ENCODE results near the gene PAPPA2. TPM values are rescaled to one million over a fixed set of nuclear protein-coding genes. Genes with fewer than 3 reads are reported as not detected.

Gene PAPPA2
- total and polyA plus RNA-seq, 2 donors (not counting 1 experiment from before 2014, with no cell fraction given) = 0.24 to 4.1 TPM

DNA sequence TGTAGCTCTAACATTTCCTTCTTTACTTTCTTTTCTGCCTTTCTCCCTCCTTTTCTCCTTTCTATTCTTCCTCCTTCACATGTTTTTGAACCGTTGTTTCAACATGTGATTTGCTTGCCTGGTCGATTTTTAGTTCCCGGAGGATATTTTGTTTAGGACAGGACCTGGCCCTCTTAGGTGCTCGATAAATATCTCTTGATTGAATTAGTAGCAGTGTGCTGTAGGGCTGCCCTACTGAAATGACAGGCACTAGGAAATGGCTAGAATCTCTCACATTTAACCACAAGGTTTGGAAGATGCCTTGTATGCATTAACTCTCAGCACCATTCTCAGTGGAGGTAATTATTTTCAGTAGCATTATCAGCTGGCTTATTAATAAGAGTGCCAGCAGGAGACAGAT lies 305.6 kb downstream of the PAPPA2 start:
- no peak for TF ChIP-seq EZH2 (IDR thresholded peaks at IDR 0.05; ENCODE audit: low read length, missing control alignments)
- TF ChIP-seq CTCF (conservative IDR thresholded peaks at IDR 0.05 in 1 of 2, IDR thresholded peaks at IDR 0.05 in 1 of 2; ENCODE audit: low read depth in 1 of 2, low read length in 2 of 2) = no peak
- no peak overlapping the region for H3K4me2 ChIP-seq (ENCODE audit: extremely low read depth, insufficient read depth, low read length)
- no peaks in the 10 kb centered on the region for H3K9me3 ChIP-seq (ENCODE audit: control insufficient read depth, insufficient read depth, low read depth, low read length)
- H2AFZ ChIP-seq (ENCODE audit: low read length) = no peak overlapping the region
- DNase-seq (ENCODE audit: low read depth in 2 of 2) = no peak
- no peak overlapping the region for H3K4me3 ChIP-seq (replicated peaks in 1 of 4; ENCODE audit: control extremely low read depth in 1 of 4, insufficient read depth in 1 of 4, low read depth in 3 of 4, low read length in 4 of 4)
- no peaks in the 10 kb centered on the region for H4K20me1 ChIP-seq (ENCODE audit: control insufficient read depth, extremely low read depth, insufficient read depth, low read length)
- no peaks in the 10 kb centered on the region for H3K79me2 ChIP-seq (ENCODE audit: control insufficient read depth, insufficient read depth, low read length)
- H3K27ac ChIP-seq (ENCODE audit: insufficient read depth, low read length) = no peak overlapping the region
- H3K9ac ChIP-seq (ENCODE audit: insufficient read depth, low read length) = no peak overlapping the region
- H3K4me1 ChIP-seq (ENCODE audit: control insufficient read depth, extremely low read depth, insufficient read depth, low read length) = no peaks in the 10 kb centered on the region
- no peaks in the 10 kb centered on the region for H3K27me3 ChIP-seq (ENCODE audit: control insufficient read depth, insufficient read depth, low read length)
- H3K36me3 ChIP-seq (ENCODE audit: control insufficient read depth, insufficient read depth, low read length) = no peaks in the 10 kb centered on the region

DNA sequence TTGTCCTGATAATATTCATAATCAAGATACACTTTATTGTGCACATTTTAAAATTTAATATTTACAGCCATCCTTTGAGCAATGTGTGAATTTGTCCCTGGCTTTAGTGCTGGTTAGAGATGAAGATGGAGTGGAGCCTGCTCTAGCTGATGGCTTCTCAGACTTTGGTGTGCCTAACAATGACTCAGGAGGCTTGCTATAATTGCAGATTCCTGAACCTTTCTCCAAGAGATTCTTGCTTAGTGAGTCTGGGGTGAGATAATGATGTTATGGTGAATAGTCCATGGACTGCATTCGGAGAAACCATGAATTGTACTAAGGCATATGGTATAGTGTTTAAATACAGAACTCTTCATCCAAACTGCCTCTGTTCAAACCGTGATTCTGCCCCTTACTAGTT lies 307.1 kb downstream of the PAPPA2 start:
- Histone ChIP-seq H2AFZ (ENCODE audit: low read length) (no peak overlapping the region), H3K4me2 (ENCODE audit: extremely low read depth, insufficient read depth, low read length) (no peak overlapping the region), H4K20me1 (ENCODE audit: control insufficient read depth, extremely low read depth, insufficient read depth, low read length) (no peaks in the 10 kb centered on the region), H3K9me3 (ENCODE audit: control insufficient read depth, insufficient read depth, low read depth, low read length) (no peaks in the 10 kb centered on the region), H3K4me3 (replicated peaks in 1 of 4; ENCODE audit: control extremely low read depth in 1 of 4, insufficient read depth in 1 of 4, low read depth in 3 of 4, low read length in 4 of 4) (no peak overlapping the region), H3K27ac (ENCODE audit: insufficient read depth, low read length) (no peak overlapping the region), H3K79me2 (ENCODE audit: control insufficient read depth, insufficient read depth, low read length) (no peaks in the 10 kb centered on the region), H3K36me3 (ENCODE audit: control insufficient read depth, insufficient read depth, low read length) (no peaks in the 10 kb centered on the region), H3K27me3 (ENCODE audit: control insufficient read depth, insufficient read depth, low read length) (no peaks in the 10 kb centered on the region), H3K4me1 (ENCODE audit: control insufficient read depth, extremely low read depth, insufficient read depth, low read length) (no peaks in the 10 kb centered on the region), H3K9ac (ENCODE audit: insufficient read depth, low read length) (no peak overlapping the region)
- no peak for DNase-seq (ENCODE audit: low read depth in 2 of 2)
- TF ChIP-seq EZH2 (IDR thresholded peaks at IDR 0.05; ENCODE audit: low read length, missing control alignments) = no peak
- TF ChIP-seq CTCF (conservative IDR thresholded peaks at IDR 0.05 in 1 of 2, IDR thresholded peaks at IDR 0.05 in 1 of 2; ENCODE audit: low read depth in 1 of 2, low read length in 2 of 2) = no peak

GRCh38 chr1:176773038-176773437 lies 310.1 kb downstream of the PAPPA2 start:
- Histone ChIP-seq H3K79me2 (ENCODE audit: control insufficient read depth, insufficient read depth, low read length) (no peaks in the 10 kb centered on the region), H3K4me2 (ENCODE audit: extremely low read depth, insufficient read depth, low read length) (no peak overlapping the region), H3K9me3 (ENCODE audit: control insufficient read depth, insufficient read depth, low read depth, low read length) (no peaks in the 10 kb centered on the region), H3K27me3 (ENCODE audit: control insufficient read depth, insufficient read depth, low read length) (no peaks in the 10 kb centered on the region), H3K9ac (ENCODE audit: insufficient read depth, low read length) (no peak overlapping the region), H4K20me1 (ENCODE audit: control insufficient read depth, extremely low read depth, insufficient read depth, low read length) (no peaks in the 10 kb centered on the region), H3K4me3 (replicated peaks in 1 of 4; ENCODE audit: control extremely low read depth in 1 of 4, insufficient read depth in 1 of 4, low read depth in 3 of 4, low read length in 4 of 4) (no peak overlapping the region), H3K36me3 (ENCODE audit: control insufficient read depth, insufficient read depth, low read length) (no peaks in the 10 kb centered on the region), H3K4me1 (ENCODE audit: control insufficient read depth, extremely low read depth, insufficient read depth, low read length) (no peaks in the 10 kb centered on the region), H3K27ac (ENCODE audit: insufficient read depth, low read length) (no peak overlapping the region), H2AFZ (ENCODE audit: low read length) (no peak overlapping the region)
- no peak for DNase-seq (ENCODE audit: low read depth in 2 of 2)
- TF ChIP-seq EZH2 (IDR thresholded peaks at IDR 0.05; ENCODE audit: low read length, missing control alignments) (no peak), CTCF (conservative IDR thresholded peaks at IDR 0.05 in 1 of 2, IDR thresholded peaks at IDR 0.05 in 1 of 2; ENCODE audit: low read depth in 1 of 2, low read length in 2 of 2) (no peak)

Data from fibroblast of lung (primary cell).